H1 (cell line): ENCODE results near the gene ACTN2. TPM values are rescaled to one million over a fixed set of nuclear protein-coding genes. Genes with fewer than 3 reads are reported as not detected.
A peak's percentile ranks its signal among the peaks of the same experiment; 100 is the strongest.

Experiments used
- CTCF ChIA-PET: fragments of 300-600 bp; sonication (Branson Sonifier 250); formaldehyde crosslinking; loops from one replicate; lab custom pipeline; 2021; ENCODE audit not compliant: partially characterized antibody; lab: Charles Lee
- POLR2A ChIA-PET: fragments of 300-600 bp; sonication (Branson Sonifier 250); formaldehyde crosslinking; loops from one replicate; lab custom pipeline; 2021; ENCODE audit warnings: inconsistent platforms; ENCODE audit not compliant: partially characterized antibody; lab: Charles Lee
- DNase-seq, 2 experiments: peaks; one replicate each; pipeline versions ENCODE4 v3.0.0 to v3.0.0-alpha.2; 2010 to 2022; ENCODE audit warnings: low spot score in 2 of 2, low read depth in 1 of 2, mixed read lengths in 1 of 2
- FAIRE-seq: peaks from 2 replicates; lab custom pipeline; 2011; peaks lifted over from hg19 to GRCh38; lab: Jason Lieb, UNC
- H2AFZ ChIP-seq: 2 replicates; pipeline ENCODE4 v1.8.1; 2012; ENCODE audit warnings: low read length, inconsistent platforms
- H2AK5ac ChIP-seq: 2 replicates; pipeline ENCODE4 v1.6.1; 2013; ENCODE audit warnings: low read depth, low read length
- H2BK120ac ChIP-seq: replicated peaks from 2 replicates; pipeline ENCODE3; 2013; ENCODE audit warnings: low read depth, low read length, inconsistent platforms
- H2BK12ac ChIP-seq: 2 replicates; pipeline ENCODE4 v1.6.1; 2013; ENCODE audit warnings: low read depth, low read length
- H2BK15ac ChIP-seq: 2 replicates; pipeline ENCODE4 v1.6.1; 2013; ENCODE audit warnings: low read length
- H2BK20ac ChIP-seq: 2 replicates; pipeline ENCODE4 v1.6.1; 2013; ENCODE audit warnings: low read length
- H2BK5ac ChIP-seq: 2 replicates; pipeline ENCODE4 v1.6.1; 2013; ENCODE audit warnings: low read depth, low read length
- H3K14ac ChIP-seq: 2 replicates; pipeline ENCODE4 v1.6.1; 2013; ENCODE audit warnings: inconsistent platforms; ENCODE audit not compliant: insufficient read length
- H3K18ac ChIP-seq: 2 replicates; pipeline ENCODE4 v1.6.1; 2013; ENCODE audit warnings: low read length; ENCODE audit errors: extremely low read depth
- H3K23ac ChIP-seq: 2 replicates; pipeline ENCODE4 v1.6.1; 2013; ENCODE audit warnings: inconsistent platforms; ENCODE audit not compliant: insufficient read length
- H3K23me2 ChIP-seq: 2 replicates; pipeline ENCODE4 v1.6.1; 2013; ENCODE audit warnings: low read depth, low read length
- H3K27ac ChIP-seq: 2 replicates; pipeline ENCODE4 v1.6.1; 2011; ENCODE audit warnings: low read depth, low read length, inconsistent platforms
- H3K27me3 ChIP-seq, 4 experiments: replicated peaks in 1 of 4; 1 replicate in 1 of 4; 2 replicates in 3 of 4; pipeline versions ENCODE4 v1.6.1 to v1.8.1; 2011 to 2013; ENCODE audit warnings: low read length in 3 of 4, mild to moderate bottlenecking in 3 of 4, inconsistent platforms in 2 of 4, mixed read lengths in 2 of 4, moderate library complexity in 1 of 4; ENCODE audit not compliant: control insufficient read depth in 3 of 4, insufficient read depth in 3 of 4; ENCODE audit errors: extremely low read depth in 1 of 4
- H3K36me3 ChIP-seq, 4 experiments: 2 replicates each; pipeline versions ENCODE4 v1.6.1 to v1.8.1; 2011 to 2013; ENCODE audit warnings: mild to moderate bottlenecking in 4 of 4, low read length in 3 of 4, moderate library complexity in 2 of 4, control low read depth in 1 of 4, inconsistent platforms in 1 of 4; ENCODE audit not compliant: insufficient read depth in 4 of 4, control insufficient read depth in 2 of 4
- H3K4ac ChIP-seq: replicated peaks from 2 replicates; pipeline ENCODE3; 2013; ENCODE audit warnings: low read length, low read depth, mixed read lengths, inconsistent platforms; ENCODE audit not compliant: insufficient read length
- H3K4me1 ChIP-seq, 4 experiments: replicated peaks in 1 of 4; 1 replicate in 1 of 4; 2 replicates in 3 of 4; pipeline versions ENCODE4 v1.6.1 to v1.8.1; 2011 to 2013; ENCODE audit warnings: low read length in 3 of 4, inconsistent platforms in 2 of 4, mixed read lengths in 1 of 4; ENCODE audit not compliant: insufficient read depth in 4 of 4, control insufficient read depth in 3 of 4
- H3K4me2 ChIP-seq, 2 experiments: 2 replicates each; pipeline versions ENCODE4 v1.6.1 to v1.8.1; 2011 to 2013; ENCODE audit warnings: low read depth in 2 of 2, low read length in 2 of 2, control low read depth in 1 of 2, inconsistent platforms in 1 of 2, mild to moderate bottlenecking in 1 of 2; ENCODE audit not compliant: insufficient read depth in 1 of 2
- H3K4me3 ChIP-seq, 4 experiments: fragments of 200-600, 300-600 bp in 1 of 4; sonication (generic), shearing (Covaris generic), sonication (Bioruptor Twin) in 1 of 4; 2 replicates each; pipeline versions ENCODE4 v1.5.1 to v1.8.1; 2011 to 2016; ENCODE audit warnings: low read length in 4 of 4, low read depth in 3 of 4, control low read depth in 2 of 4, inconsistent platforms in 2 of 4, mild to moderate bottlenecking in 2 of 4, mixed read lengths in 1 of 4, moderate library complexity in 1 of 4; ENCODE audit not compliant: insufficient read depth in 2 of 4; ENCODE audit errors: extremely low read depth in 1 of 4
- H3K56ac ChIP-seq: replicated peaks from 2 replicates; pipeline ENCODE3; 2013; ENCODE audit warnings: low read depth, mild to moderate bottlenecking, mixed read lengths, low read length, inconsistent platforms; ENCODE audit not compliant: insufficient read length
- H3K79me1 ChIP-seq: 2 replicates; pipeline ENCODE4 v1.6.1; 2013; ENCODE audit warnings: low read depth, low read length, control low read depth
- H3K79me2 ChIP-seq, 2 experiments: 2 replicates each; pipeline versions ENCODE4 v1.6.1 to v1.8.1; 2012 to 2013; ENCODE audit warnings: low read length in 2 of 2, mild to moderate bottlenecking in 2 of 2, inconsistent platforms in 1 of 2; ENCODE audit not compliant: insufficient read depth in 2 of 2, control insufficient read depth in 1 of 2
- H3K9ac ChIP-seq, 4 experiments: replicated peaks in 1 of 4; 1 replicate in 1 of 4; 2 replicates in 3 of 4; pipeline versions ENCODE4 v1.6.1 to v1.8.1; 2011 to 2013; ENCODE audit warnings: low read depth in 3 of 4, low read length in 3 of 4, control low read depth in 2 of 4, mild to moderate bottlenecking in 2 of 4, moderate library complexity in 2 of 4, inconsistent platforms in 1 of 4; ENCODE audit errors: extremely low read depth in 1 of 4
- H3K9me3 ChIP-seq, 2 experiments: 2 replicates each; pipeline versions ENCODE4 v1.6.1 to v1.8.1; 2012 to 2013; ENCODE audit warnings: mild to moderate bottlenecking in 2 of 2, moderate library complexity in 2 of 2, control low read depth in 1 of 2, inconsistent platforms in 1 of 2, low read depth in 1 of 2, low read length in 1 of 2, mixed read lengths in 1 of 2; ENCODE audit not compliant: insufficient read depth in 2 of 2
- H4K20me1 ChIP-seq, 2 experiments: replicated peaks in 1 of 2; 2 replicates each; pipeline versions ENCODE3 to v1.8.1; 2011 to 2013; ENCODE audit warnings: inconsistent platforms in 2 of 2, low read length in 2 of 2, mild to moderate bottlenecking in 1 of 2; ENCODE audit not compliant: insufficient read depth in 2 of 2, control insufficient read depth in 1 of 2
- H4K5ac ChIP-seq: 2 replicates; pipeline ENCODE4 v1.6.1; 2013; ENCODE audit warnings: low read length, low read depth, mixed read lengths, inconsistent platforms; ENCODE audit not compliant: insufficient read length
- H4K8ac ChIP-seq: 2 replicates; pipeline ENCODE4 v1.8.0; 2013; ENCODE audit warnings: mild to moderate bottlenecking, moderate library complexity, low read length, inconsistent platforms; ENCODE audit not compliant: insufficient read depth; ENCODE audit errors: extremely low read depth
- H4K91ac ChIP-seq: replicated peaks from 2 replicates; pipeline ENCODE3; 2013; ENCODE audit warnings: low read length, mixed read lengths, inconsistent platforms; ENCODE audit not compliant: insufficient read length
- NRF1 ChIP-seq: IDR thresholded peaks from 2 replicates; pipeline ENCODE4 v1.6.1; 2011; ENCODE audit warnings: mild to moderate bottlenecking, low read depth, low read length, improper control_type of control experiment
- RFX5 ChIP-seq: IDR thresholded peaks from 2 replicates; pipeline ENCODE4 v1.6.1; 2011; ENCODE audit warnings: low read depth, low read length, improper control_type of control experiment, borderline replicate concordance
- TBP ChIP-seq: IDR thresholded peaks from 2 replicates; pipeline ENCODE4 v1.6.1; 2011; ENCODE audit warnings: low read depth, low read length, improper control_type of control experiment
- WGBS, 2 experiments: shearing (Covaris generic) in 1 of 2; methylation state at CpG; one replicate each; pipeline versions ENCODE4 v1.1.6 to v1.1.7; 2013 to 2015; ENCODE audit warnings: low lambda C conversion rate in 2 of 2, mixed read lengths in 2 of 2, inconsistent platforms in 1 of 2, low coverage in 1 of 2, missing lambda C conversion rate in 1 of 2; ENCODE audit not compliant: insufficient replicate concordance in 2 of 2, insufficient coverage in 1 of 2, insufficient read length in 1 of 2; ENCODE audit errors: extremely low coverage in 1 of 2, missing lambda C conversion rate in 1 of 2; 5-methylcytosine and 5-hydroxymethylcytosine counted together
- polyA plus RNA-seq, 7 experiments: library from polyadenylated mRNA; depleted of rRNA in 3 of 7; stranded (reverse) in 5 of 7; unstranded in 2 of 7; fragments of >200 nt in 5 of 7; fragments of 200-250 nt in 2 of 7; gene quantifications; 1 replicate in 5 of 7; 2 replicates in 1 of 7; 4 replicates in 1 of 7; pipeline versions ENCODE4 v1.2.1 to v1.2.3, GENCODE V29; 2011 to 2013; ENCODE audit warnings: missing spikeins in 2 of 7, mixed read lengths in 2 of 7
- total RNA-seq: library from RNA; stranded (reverse); fragmentation: NEBNext Ultra II Directional; extraction: Animal tissue kit (Norgen Biotek cat#: 25700); gene quantifications from 2 replicates; pipeline ENCODE4 v1.2.1, GENCODE V29; 2021
- TF ChIP-seq, protein P1 (sequence below): IDR thresholded peaks from 2 replicates; pipeline ENCODE4 v1.6.1; 2011; ENCODE audit warnings: low read length, improper control_type of control experiment
- TF ChIP-seq, protein P2 (sequence below), 3 experiments: IDR thresholded peaks; 1 replicate in 2 of 3; 2 replicates in 1 of 3; pipeline versions ENCODE4 v1.5.1 to v1.6.1; 2011; ENCODE audit warnings: low read length in 3 of 3, mild to moderate bottlenecking in 3 of 3, inconsistent platforms in 2 of 3, low read depth in 1 of 3, moderate library complexity in 1 of 3; ENCODE audit not compliant: insufficient read depth in 1 of 3; ENCODE audit errors: control extremely low read depth in 1 of 3

ACTN2 gene
- total and polyA plus RNA-seq, 2 of the 8 experiments (the other 6 are each of a cell fraction or from before 2014, with no cell fraction given): 1.9 to 4.1 TPM

DNA sequence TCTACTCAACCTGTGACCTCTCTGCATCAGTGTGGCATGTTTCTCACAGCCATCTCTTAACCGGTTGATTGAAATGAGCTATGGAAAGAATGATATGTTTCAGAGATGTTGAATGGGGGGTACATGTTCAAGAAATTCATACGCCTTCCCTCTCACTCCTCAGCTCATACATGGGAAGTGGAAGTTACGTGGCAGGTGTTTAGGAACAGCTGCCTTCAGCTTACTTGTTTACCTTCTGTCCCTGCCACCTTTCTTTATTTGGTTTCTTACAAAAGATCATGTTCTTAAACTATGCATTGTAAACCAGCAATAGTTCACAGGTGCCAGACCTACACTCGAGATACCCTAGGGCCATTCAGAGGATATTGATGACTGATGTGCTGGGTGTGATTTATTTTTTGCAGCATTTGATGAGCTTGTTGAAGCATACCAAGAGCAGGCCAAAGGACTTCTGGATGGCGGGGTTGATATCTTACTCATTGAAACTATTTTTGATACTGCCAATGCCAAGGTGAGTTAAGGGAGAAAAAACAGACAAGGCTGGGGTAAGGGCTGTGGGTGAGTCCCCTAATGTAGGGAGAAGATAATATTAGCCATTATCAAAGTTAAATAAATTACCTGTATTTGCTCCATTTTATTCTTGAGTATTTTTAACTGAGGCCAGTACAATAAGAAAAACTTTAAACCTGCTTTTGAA, 126.2 kb downstream of the ACTN2 start:
- Histone ChIP-seq H3K4me2 (no peak overlapping the region), H3K56ac (no peak overlapping the region), H3K9ac (peak overlapping the region in 1 of 4 experiments; percentile 13; a peak in 1 of 7 replicates), H3K9me3 (no peaks in the 10 kb centered on the region), H3K4me1 (no peaks in the 10 kb centered on the region), H4K8ac (no peak overlapping the region), H4K20me1 (no peaks in the 10 kb centered on the region), H2BK120ac (no peak overlapping the region), H3K27me3 (no peaks in the 10 kb centered on the region), H2BK5ac (no peak overlapping the region), H3K27ac (no peak overlapping the region), H4K91ac (no peak overlapping the region), H4K5ac (no peak overlapping the region), H3K14ac (no peak overlapping the region), H2BK15ac (no peak overlapping the region), H2BK12ac (no peak overlapping the region), H3K4ac (no peak overlapping the region), H2AFZ (no peak overlapping the region), H3K23ac (no peak overlapping the region), H3K36me3 (peaks cover 3 to 28% (median 12%) of the 10 kb centered on the region in 4 experiments; a peak in 6 of 8 replicates), H2BK20ac (no peak overlapping the region), H3K4me3 (no peak overlapping the region), H2AK5ac (no peak overlapping the region), H3K23me2 (no peaks in the 10 kb centered on the region), H3K18ac (no peak overlapping the region), H3K79me1 (no peaks in the 10 kb centered on the region), H3K79me2 (no peaks in the 10 kb centered on the region)
- POLR2A ChIA-PET: interaction anchor here (0.8 kb wide), 1 partner anchor 18 kb away, joined by 4 read pairs; the partner anchor contains the start of gene MTR
- DNase-seq (no peak), FAIRE-seq (no peak)
- TF ChIP-seq, protein P1, sequence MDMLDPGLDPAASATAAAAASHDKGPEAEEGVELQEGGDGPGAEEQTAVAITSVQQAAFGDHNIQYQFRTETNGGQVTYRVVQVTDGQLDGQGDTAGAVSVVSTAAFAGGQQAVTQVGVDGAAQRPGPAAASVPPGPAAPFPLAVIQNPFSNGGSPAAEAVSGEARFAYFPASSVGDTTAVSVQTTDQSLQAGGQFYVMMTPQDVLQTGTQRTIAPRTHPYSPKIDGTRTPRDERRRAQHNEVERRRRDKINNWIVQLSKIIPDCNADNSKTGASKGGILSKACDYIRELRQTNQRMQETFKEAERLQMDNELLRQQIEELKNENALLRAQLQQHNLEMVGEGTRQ: no peak
- TF ChIP-seq, protein P2, sequence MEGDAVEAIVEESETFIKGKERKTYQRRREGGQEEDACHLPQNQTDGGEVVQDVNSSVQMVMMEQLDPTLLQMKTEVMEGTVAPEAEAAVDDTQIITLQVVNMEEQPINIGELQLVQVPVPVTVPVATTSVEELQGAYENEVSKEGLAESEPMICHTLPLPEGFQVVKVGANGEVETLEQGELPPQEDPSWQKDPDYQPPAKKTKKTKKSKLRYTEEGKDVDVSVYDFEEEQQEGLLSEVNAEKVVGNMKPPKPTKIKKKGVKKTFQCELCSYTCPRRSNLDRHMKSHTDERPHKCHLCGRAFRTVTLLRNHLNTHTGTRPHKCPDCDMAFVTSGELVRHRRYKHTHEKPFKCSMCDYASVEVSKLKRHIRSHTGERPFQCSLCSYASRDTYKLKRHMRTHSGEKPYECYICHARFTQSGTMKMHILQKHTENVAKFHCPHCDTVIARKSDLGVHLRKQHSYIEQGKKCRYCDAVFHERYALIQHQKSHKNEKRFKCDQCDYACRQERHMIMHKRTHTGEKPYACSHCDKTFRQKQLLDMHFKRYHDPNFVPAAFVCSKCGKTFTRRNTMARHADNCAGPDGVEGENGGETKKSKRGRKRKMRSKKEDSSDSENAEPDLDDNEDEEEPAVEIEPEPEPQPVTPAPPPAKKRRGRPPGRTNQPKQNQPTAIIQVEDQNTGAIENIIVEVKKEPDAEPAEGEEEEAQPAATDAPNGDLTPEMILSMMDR (IDR thresholded peaks at IDR 0.05; ENCODE audit: control extremely low read depth in 1 of 3, insufficient read depth in 1 of 3, low read depth in 1 of 3, low read length in 3 of 3): no peak
- no peak for TF ChIP-seq NRF1
- TF ChIP-seq RFX5: no peak
- TF ChIP-seq TBP: no peak
- WGBS, 2 experiments: 90% methylated on average over 5 of the region's 5 CpGs; no CpG with 5 or more reads in 1 of the 2 experiments
- CTCF ChIA-PET: interaction anchor here (0.6 to 1.3 kb wide), 3 partner anchors 9 to 53 kb away, joined by 3 to 4 read pairs (median 4); no protein-coding TSS in a partner anchor
